ENCODE data around the gene VMA21.

VMA21 gene, protein sequence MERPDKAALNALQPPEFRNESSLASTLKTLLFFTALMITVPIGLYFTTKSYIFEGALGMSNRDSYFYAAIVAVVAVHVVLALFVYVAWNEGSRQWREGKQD

GRCh38 chrX:151396825-151397740 lies at the start of gene VMA21:
TSS of gene VMA21 (plus strand) at chrX:151397206. CDS start at chrX:151397309, 103 bp downstream.
- DNase-seq (ENCODE audit: low read depth): peak; percentile 88
- TF ChIP-seq, protein P1, sequence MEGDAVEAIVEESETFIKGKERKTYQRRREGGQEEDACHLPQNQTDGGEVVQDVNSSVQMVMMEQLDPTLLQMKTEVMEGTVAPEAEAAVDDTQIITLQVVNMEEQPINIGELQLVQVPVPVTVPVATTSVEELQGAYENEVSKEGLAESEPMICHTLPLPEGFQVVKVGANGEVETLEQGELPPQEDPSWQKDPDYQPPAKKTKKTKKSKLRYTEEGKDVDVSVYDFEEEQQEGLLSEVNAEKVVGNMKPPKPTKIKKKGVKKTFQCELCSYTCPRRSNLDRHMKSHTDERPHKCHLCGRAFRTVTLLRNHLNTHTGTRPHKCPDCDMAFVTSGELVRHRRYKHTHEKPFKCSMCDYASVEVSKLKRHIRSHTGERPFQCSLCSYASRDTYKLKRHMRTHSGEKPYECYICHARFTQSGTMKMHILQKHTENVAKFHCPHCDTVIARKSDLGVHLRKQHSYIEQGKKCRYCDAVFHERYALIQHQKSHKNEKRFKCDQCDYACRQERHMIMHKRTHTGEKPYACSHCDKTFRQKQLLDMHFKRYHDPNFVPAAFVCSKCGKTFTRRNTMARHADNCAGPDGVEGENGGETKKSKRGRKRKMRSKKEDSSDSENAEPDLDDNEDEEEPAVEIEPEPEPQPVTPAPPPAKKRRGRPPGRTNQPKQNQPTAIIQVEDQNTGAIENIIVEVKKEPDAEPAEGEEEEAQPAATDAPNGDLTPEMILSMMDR (conservative IDR thresholded peaks at IDR 0.05; ENCODE audit: low read depth, low read length): no peak
- peak within 1 kb of the TSS; percentile 84 for H3K4me3 ChIP-seq (ENCODE audit: low read depth, low read length)

DNA sequence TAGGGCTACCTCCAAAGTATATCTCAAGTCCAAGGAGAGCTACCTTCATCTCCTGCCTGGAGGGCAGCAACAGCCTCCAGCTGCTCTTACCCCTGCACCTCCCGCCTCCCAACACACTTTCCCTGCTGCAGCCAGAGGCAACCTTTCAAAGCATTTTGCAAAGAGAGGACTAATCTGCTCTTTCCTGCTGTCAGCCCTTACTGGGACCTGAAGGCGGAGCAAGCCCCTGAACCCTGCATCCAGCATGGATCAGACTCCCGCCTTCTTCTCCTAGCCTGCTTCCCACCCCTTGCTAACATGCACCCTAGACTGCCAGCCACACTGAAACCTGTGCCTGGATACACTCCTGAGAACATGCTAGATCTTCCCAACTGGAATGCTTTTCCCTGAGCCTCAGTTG lies 37.7 kb upstream of the VMA21 start:
- DNase-seq (ENCODE audit: low read depth): no peak
- TF ChIP-seq, protein P1 (conservative IDR thresholded peaks at IDR 0.05; ENCODE audit: low read depth, low read length): no peak
- no peak overlapping the region for H3K4me3 ChIP-seq (ENCODE audit: low read depth, low read length)

DNA sequence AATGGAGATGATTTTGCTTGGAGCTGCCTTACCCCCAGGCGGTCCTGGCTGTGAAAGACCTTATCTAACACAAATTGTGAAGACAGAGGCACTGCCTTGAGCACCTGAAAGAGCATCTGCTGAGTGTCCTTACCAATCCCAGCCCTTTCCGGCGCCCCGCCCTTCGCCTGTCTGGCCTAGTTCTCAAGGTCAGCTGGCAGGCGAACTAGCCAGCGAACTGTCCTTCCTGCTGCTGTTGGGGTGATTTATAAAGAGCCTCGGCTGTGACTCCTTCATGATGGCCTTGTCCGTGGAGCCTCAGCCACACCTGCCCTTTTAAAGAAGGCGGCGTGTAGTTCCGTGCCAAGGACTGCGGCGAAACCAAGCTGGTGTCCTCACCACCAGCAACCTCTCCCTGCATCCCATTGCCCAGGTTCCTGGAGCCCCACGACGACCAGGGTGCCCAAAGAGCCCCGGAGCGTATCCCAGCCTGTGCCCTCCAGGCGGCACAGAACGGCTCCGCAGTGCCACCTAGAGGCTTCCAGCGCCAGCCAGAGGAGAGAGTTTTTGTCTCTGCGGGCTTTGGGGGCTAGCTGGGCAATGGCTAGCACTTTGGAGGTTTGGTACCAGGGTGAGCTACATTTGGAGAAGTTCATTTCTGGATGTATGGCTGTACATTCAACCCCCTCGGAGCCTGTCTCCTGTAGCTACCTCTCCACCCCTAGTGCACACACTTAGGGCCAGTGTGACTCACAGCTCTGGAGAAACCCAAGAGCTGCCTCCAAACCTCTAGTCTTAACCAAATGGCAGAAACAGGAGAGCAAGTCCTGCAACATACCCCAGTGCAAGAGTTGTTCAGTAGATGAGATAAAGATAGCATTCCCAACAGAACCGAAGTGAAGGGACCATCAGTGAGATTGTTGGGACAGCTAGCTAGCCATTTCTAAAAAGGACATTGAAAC lies 36.8 kb upstream of the VMA21 start:
- TF ChIP-seq, protein P1 (conservative IDR thresholded peaks at IDR 0.05; ENCODE audit: low read depth, low read length): peak; percentile 72
- peak; percentile 10 for DNase-seq (ENCODE audit: low read depth)

GRCh38 chrX:151363316-151363715 lies 33.7 kb upstream of the VMA21 start:
- DNase-seq (ENCODE audit: low read depth): no peak
- TF ChIP-seq, protein P1 (conservative IDR thresholded peaks at IDR 0.05; ENCODE audit: low read depth, low read length): no peak
- H3K4me3 ChIP-seq (ENCODE audit: low read depth, low read length): no peak overlapping the region

More for the DNA sequence above, 36.8 kb upstream of the VMA21 start:
- no peak overlapping the region for H3K4me3 ChIP-seq (ENCODE audit: low read depth, low read length)

- no peak overlapping the region for H3K4me3 ChIP-seq (ENCODE audit: low read depth, low read length)
Observed at GRCh38 chrX:151365579-151365978, 31.4 kb upstream of the VMA21 start.

DNA sequence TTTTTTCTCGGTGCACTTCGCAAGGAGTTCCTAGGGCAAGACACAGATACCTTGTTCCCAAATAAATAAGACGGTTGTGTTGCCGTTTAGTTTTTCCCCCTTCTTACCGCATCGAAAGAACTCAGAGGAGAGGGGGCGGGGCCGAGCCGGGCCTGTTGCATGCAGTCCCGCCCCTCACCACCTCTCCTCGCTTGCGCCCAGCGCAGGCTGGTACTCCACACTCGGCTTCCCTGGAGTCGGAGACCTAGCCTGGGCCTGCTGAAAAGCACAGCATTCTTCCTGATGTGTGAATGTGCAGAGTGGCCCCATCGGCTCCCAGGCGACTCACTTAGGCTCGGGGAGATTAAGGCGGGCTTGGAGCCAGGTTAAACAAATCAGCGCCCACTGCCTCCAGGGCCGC lies 26.1 kb upstream of the VMA21 start:
- no peak for DNase-seq (ENCODE audit: low read depth)
- TF ChIP-seq, protein P1 (conservative IDR thresholded peaks at IDR 0.05; ENCODE audit: low read depth, low read length): no peak
- H3K4me3 ChIP-seq (ENCODE audit: low read depth, low read length): no peak overlapping the region

More at GRCh38 chrX:151365579-151365978, 31.4 kb upstream of the VMA21 start:
- DNase-seq (ENCODE audit: low read depth): no peak
- TF ChIP-seq, protein P1 (conservative IDR thresholded peaks at IDR 0.05; ENCODE audit: low read depth, low read length): no peak

Data from choroid plexus epithelial cell (primary cell).